Liver (tissue), 2 donors: ENCODE measurements around the gene DYRK4.

Experiments
- HNF4G ChIP-seq: IDR thresholded peaks from 2 replicates; pipeline ENCODE4 v1.6.1; 2016; ENCODE audit warnings: antibody characterized with exemption
- SP1 ChIP-seq: IDR thresholded peaks from 2 replicates; pipeline ENCODE4 v1.6.1; 2018; ENCODE audit warnings: antibody characterized with exemption, mild to moderate bottlenecking
- ZBTB33 ChIP-seq: IDR thresholded peaks from 2 replicates; pipeline ENCODE4 v1.6.1; 2016; ENCODE audit warnings: antibody characterized with exemption
- donor health status: healthy.

- TF ChIP-seq ZBTB33 (no peak), SP1 (no peak), HNF4G (no peak)
These were observed 5.1 kb upstream of the DYRK4 start for GRCh38 chr12:4556735-4557530.
